Measurements from ENCODE around the gene MAPK7. TPM values are rescaled to one million over a fixed set of nuclear protein-coding genes. Genes with fewer than 3 reads are reported as not detected.

MAPK7 gene
- 35.3 TPM for total RNA-seq

DNA sequence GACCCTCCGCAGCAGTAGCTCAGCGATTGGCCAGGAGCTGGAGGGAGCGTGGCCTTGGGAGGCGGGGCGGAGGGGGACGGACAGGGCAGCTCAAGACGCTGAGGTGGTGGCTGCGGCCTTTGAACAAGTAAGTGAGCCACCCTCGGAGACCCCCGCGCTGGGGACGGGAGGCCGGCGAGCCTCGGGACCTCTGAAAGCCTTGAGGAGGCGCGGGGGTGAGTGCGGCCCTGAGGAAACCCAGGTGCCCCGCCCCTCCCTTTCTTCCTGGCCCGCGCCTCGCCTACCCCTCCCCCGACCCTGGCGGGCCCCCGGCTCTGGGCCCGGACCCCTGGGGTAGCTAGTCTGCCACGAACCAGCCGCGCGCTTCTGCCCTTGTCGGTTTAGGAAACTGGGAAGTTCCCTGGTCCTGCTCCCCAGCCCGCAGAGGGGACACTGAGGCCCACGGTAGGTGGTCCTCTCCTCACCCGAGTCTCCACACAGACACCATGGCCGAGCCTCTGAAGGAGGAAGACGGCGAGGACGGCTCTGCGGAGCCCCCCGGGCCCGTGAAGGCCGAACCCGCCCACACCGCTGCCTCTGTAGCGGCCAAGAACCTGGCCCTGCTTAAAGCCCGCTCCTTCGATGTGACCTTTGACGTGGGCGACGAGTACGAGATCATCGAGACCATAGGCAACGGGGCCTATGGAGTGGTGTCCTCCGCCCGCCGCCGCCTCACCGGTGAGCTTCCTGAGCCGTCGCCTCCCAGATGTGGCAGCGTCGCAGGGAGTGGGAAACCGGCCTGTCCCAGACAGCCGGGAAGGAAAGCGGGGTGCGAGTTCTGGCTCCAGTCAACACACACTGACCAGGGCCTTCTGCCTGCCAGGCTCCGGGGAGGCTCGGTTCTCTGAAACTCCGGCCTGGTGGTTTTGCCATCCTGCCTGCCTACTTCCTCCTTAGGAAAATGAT lies at the start of gene MAPK7:
TSS of gene MAPK7 (plus strand) at position 83 of the 945 bp plus-strand sequence. CDS start at position 486, 403 bp downstream.

DNA sequence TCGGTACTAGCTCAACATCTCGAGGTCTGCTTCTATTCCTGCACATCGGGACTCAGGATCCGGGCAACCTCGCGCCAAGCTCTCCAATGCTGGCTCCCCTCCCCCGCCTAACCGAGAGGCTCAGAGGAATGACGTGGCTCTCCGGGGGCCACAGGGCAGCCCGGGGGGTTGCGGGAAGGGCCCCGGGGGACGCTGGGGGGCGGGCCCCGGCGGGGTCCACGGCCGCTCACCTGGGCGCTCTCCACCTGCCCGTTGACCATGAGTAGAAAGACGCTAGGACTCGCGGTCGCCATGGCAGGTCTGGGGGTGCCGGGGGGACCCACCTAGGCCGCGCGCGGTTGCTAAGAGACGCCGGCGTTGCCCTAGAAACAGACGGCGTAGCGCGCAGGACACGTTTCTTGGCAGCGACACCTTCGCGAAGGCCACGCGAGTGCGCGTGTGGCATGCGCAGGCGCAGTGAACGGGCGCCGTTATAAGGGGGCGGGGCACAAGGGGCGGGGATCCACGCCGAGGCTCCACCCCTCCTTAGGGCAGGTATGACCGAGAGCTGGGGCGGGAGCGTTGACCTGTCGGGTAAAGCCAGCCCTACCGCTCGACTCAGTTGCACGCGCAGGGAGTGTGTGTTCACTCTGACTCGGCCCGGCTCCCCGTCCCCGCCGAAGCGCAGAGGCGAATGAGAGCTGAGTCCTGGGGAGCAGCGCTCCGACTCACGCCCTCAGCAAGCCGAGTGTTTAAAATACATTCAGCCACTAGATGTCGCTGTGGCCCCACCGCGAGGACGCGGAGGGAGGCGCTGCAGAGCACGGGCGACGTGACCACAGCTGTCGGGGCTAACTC lies 15.8 kb upstream of the MAPK7 start, which contains the start of gene B9D1:
TSS of gene B9D1 (minus strand) at position 447 of the 837 bp plus-strand sequence. CDS start at position 293, 154 bp downstream.

DNA sequence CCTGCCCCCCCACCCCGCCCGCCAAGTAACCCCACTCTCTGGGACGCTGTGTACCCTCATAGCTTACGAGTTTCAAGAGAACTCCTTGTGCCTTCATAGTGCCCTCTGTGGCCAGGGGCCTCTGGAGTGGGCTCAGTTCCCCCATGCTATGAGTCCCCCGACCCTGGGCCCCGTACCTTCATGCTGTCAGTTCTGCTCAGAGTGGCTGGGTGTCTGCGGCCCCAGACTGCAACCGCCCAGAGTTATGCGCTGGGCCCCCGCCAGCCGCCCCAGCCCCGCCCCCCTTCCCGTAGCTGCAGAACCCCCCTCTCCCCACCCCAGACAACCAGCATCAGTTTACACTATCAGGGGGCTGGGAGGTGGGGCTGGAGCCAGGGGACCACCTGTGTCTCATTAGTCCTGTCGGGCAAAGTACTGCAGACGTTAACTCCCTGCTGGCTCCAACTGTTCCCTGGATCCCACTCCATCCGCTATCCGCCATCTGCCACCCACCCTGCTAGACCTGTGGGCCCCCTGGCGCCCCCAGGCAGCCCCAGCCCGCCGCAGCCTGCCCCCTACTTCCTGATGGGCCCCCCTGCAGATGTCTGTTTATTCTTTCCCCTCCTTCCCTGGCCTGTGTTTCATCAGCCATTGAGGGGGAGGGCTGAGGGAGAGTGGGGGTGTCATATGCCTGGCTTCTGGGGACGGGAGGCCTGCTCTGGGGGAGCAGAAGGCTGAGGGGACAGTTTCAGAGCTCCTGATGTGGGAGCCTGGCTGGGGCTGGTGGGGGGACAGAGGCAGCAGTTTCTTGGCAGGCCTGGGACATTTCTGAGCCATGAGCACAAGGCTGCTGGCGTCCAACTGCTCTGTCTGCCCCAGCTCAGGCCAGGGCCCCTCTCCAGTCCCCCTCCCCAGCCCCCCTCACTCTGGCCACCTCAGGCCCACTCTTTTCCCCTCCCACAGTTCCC lies 8.9 kb downstream of the MAPK7 start, which contains the start of gene MFAP4:
TSS of gene MFAP4 (minus strand) at position 217 of the 947 bp plus-strand sequence. CDS start at position 182, 35 bp downstream.

DNA sequence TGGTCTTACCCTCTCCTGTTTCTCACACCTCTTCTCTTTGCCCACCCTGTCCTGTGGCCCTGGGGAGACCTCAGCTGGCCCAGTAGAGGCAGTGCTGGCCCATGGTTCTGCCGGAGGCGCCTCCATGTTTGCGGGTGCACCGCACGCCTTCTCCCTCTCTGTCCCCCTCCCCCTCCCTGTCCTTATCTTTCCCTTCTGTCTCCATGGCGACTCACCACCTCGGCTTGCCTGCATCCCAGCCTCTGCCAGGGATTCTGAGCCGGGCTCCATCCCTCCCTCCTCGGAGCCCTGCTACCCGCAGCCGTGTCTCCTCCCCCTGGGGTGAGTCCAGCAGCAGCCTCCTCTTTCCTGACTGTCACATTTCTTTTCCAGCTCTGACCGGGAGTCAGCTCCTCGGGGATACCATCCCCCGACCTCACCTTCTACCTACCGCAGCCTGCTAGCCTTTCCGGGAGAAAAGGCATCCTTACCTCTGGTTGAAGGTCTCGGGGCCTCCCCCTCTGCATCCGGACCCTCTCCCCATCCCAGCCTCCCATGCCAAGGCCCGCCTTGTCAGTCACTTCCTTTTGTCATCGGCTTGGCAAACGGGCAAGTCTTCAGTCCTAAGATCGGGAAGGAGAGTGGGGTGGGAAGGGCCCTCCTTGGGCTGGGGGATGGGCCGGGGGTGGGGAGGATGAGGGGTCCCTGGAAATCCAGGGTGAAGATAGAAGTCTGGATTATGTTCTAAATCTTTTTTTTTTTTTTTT lies 32.8 kb downstream of the MAPK7 start, which contains the start of gene RNF112:
TSS of gene RNF112 (plus strand) at position 358 of the 746 bp plus-strand sequence. CDS start at position 535, 177 bp downstream.

Small RNAs within 50 kb of the gene (small RNA-seq; reads per million reads assigned to genes)
- gene MIR1180 (ENCODE audit: low replicate concordance) (10.8 reads per million, percentile 95 among the genes with 10 or more reads in this experiment), gene RF00537 (ENCODE audit: low replicate concordance) (not detected)

Other genes with a start within 250 kb of the MAPK7 start
- 71.7 TPM for gene EPN2, start 141.1 kb upstream of the MAPK7 start, total RNA-seq
- gene B9D1, start 15.8 kb upstream of the MAPK7 start, total RNA-seq, result 32.5 TPM
- gene MFAP4, start 8.7 kb downstream of the MAPK7 start, total RNA-seq, result 80.3 TPM
- gene RNF112, start 32.7 kb downstream of the MAPK7 start, total RNA-seq, result 4.1 TPM
- gene SLC47A1, start 155.4 kb downstream of the MAPK7 start, total RNA-seq, result 20.4 TPM